Adrenal gland (tissue), 5 donors: ENCODE data around the gene TDRD12.

Source experiments
- CTCF ChIP-seq, 6 experiments: fragments of 450-650 bp in 4 of 6; fragments of 200-600 bp in 2 of 6; sonication (generic) in 1 of 6; IDR thresholded peaks; 1 replicate in 5 of 6; 2 replicates in 1 of 6; pipeline versions ENCODE4 v1.5.1 to v1.8.0; 2016 to 2021; ENCODE audit warnings: antibody characterized with exemption in 6 of 6, mild to moderate bottlenecking in 2 of 6, moderate library complexity in 1 of 6
- POLR2A ChIP-seq, 2 donors: fragments of 450-650 bp; IDR thresholded peaks; one replicate each; pipeline ENCODE4 v1.6.1; 2017; ENCODE audit warnings: antibody characterized with exemption in 2 of 2, mild to moderate bottlenecking in 2 of 2, moderate library complexity in 1 of 2
- donor health status: DM: no; HTN: no; CAD: no.

GRCh38 chr19:32692727-32693061, 26.9 kb upstream of the TDRD12 start:
- TF ChIP-seq CTCF (IDR thresholded peaks at IDR 0.05) = no peak
- TF ChIP-seq POLR2A (IDR thresholded peaks at IDR 0.05) = no peak
